T1000 (cell line): ENCODE data around the gene SHISA9.

Source experiments
- DNase-seq: peaks from one replicate; lab custom pipeline; 2025; ENCODE audit warnings: mixed read lengths; lab: John Stamatoyannopoulos, UW

The SHISA9 gene

DNA sequence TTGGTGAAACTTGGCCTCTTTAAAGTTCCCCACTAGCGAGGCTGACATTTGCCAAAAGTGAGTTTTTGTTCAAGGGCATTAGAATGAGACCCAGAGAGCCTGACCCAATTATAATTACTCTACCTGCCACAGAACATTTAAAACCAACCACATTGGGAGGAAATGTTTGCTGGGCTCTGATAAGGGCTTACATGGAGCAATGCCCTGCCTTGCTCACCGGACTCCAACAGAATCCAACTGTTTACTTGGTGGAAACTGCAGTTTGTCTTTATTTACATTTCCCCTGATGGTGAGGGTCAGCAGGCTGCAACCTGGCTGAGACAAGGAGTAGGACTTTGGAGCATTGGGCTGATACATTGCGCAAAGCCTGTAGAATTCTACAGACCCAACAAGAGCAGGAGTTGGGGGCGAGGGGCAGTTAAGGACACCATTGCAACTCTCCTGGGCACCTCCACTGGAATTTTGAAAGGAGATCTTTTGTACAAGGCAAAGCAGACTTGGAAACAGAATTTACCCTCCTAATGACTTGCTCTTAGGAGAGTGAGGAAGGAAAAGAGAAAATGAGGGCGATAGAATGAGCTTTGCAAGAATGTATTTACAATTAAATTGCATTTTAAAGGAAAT, 368.6 kb downstream of the SHISA9 start:
- DNase-seq = no peak

GRCh38 chr16:13270602-13271001, 369.2 kb downstream of the SHISA9 start:
- DNase-seq = no peak

DNA sequence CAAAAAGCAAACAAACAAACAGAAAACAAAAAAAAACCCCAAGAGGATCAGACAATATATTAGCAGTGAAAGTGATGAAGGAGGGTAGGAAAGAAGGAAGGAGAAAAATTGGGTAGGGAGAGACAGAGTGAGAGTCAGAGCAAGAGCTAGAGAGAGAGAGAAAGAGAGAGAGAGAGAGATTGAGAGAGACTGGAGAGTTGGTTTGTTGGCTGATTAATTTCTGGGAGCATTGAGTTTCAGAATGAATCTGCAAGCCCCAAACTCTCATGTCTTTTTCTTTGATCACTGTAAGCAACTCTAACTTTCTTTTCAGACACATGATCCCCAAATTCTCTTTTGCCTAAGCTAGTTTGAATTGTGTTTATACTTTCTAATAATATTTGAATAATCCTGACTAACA, 388.1 kb downstream of the SHISA9 start:
- no peak for DNase-seq
